Neuron (in vitro differentiated cells): Measurements from ENCODE around the gene MAD2L1BP.

ENCODE experiments used
- H2AFZ ChIP-seq: one replicate; pipeline ENCODE4 v1.6.1; 2013; ENCODE audit warnings: low read depth, mild to moderate bottlenecking, inconsistent platforms, low read length, moderate library complexity
- H3K27me3 ChIP-seq: one replicate; pipeline ENCODE4 v1.6.1; 2013; ENCODE audit warnings: low read length; ENCODE audit not compliant: insufficient read depth
- H3K36me3 ChIP-seq: one replicate; pipeline ENCODE4 v1.6.1; 2013; ENCODE audit warnings: low read length; ENCODE audit not compliant: insufficient read depth
- H3K4me1 ChIP-seq: one replicate; pipeline ENCODE4 v1.6.1; 2013; ENCODE audit warnings: low read length; ENCODE audit not compliant: insufficient read depth
- H3K4me3 ChIP-seq: 2 replicates; pipeline ENCODE4 v1.5.1; 2013; ENCODE audit warnings: mild to moderate bottlenecking, low read length, moderate library complexity
- H3K9me3 ChIP-seq: one replicate; pipeline ENCODE4 v1.6.1; 2013; ENCODE audit warnings: low read length

The MAD2L1BP gene

GRCh38 chr6:43665376-43665775 is 29.7 kb downstream of the MAD2L1BP start:
- no peak overlapping the region for H2AFZ ChIP-seq
- peaks cover 9% of the 10 kb centered on the region for H3K4me1 ChIP-seq
- H3K4me3 ChIP-seq: no peak overlapping the region
- no peaks in the 10 kb centered on the region for H3K36me3 ChIP-seq
- H3K27me3 ChIP-seq: no peaks in the 10 kb centered on the region
- peaks cover 7% of the 10 kb centered on the region for H3K9me3 ChIP-seq

GRCh38 chr6:43666196-43666920 is 30.7 kb downstream of the MAD2L1BP start:
- Histone ChIP-seq H3K4me3 (no peak overlapping the region), H3K9me3 (peaks cover 3% of the 10 kb centered on the region), H3K4me1 (peaks cover 9% of the 10 kb centered on the region)

GRCh38 chr6:43667245-43668150 is 31.9 kb downstream of the MAD2L1BP start:
- Histone ChIP-seq H2AFZ (no peak overlapping the region), H3K4me3 (no peak overlapping the region), H3K36me3 (peaks cover 20% of the 10 kb centered on the region), H3K9me3 (no peaks in the 10 kb centered on the region), H3K27me3 (no peaks in the 10 kb centered on the region), H3K4me1 (peaks cover 9% of the 10 kb centered on the region)

More at GRCh38 chr6:43666196-43666920, 30.7 kb downstream of the MAD2L1BP start:
- Histone ChIP-seq H3K36me3 (peaks cover 9% of the 10 kb centered on the region), H2AFZ (no peak overlapping the region), H3K27me3 (no peaks in the 10 kb centered on the region)

GRCh38 chr6:43668151-43669028 is 32.8 kb downstream of the MAD2L1BP start:
- Histone ChIP-seq H3K4me1 (peaks cover 9% of the 10 kb centered on the region), H3K9me3 (no peaks in the 10 kb centered on the region), H3K4me3 (no peak overlapping the region)

GRCh38 chr6:43669050-43669921 is 33.6 kb downstream of the MAD2L1BP start:
- Histone ChIP-seq H2AFZ (no peak overlapping the region), H3K4me1 (peaks cover 9% of the 10 kb centered on the region), H3K4me3 (no peak overlapping the region), H3K9me3 (no peaks in the 10 kb centered on the region), H3K36me3 (peaks cover 35% of the 10 kb centered on the region), H3K27me3 (no peaks in the 10 kb centered on the region)

More at GRCh38 chr6:43668151-43669028, 32.8 kb downstream of the MAD2L1BP start:
- H3K27me3 ChIP-seq: no peaks in the 10 kb centered on the region
- H2AFZ ChIP-seq: no peak overlapping the region
- peaks cover 26% of the 10 kb centered on the region for H3K36me3 ChIP-seq

GRCh38 chr6:43669922-43670622 is 34.4 kb downstream of the MAD2L1BP start:
- H3K27me3 ChIP-seq: no peaks in the 10 kb centered on the region
- H3K9me3 ChIP-seq: no peaks in the 10 kb centered on the region
- peaks cover 9% of the 10 kb centered on the region for H3K4me1 ChIP-seq
- peaks cover 42% of the 10 kb centered on the region for H3K36me3 ChIP-seq
- no peak overlapping the region for H3K4me3 ChIP-seq
- no peak overlapping the region for H2AFZ ChIP-seq

- Histone ChIP-seq H3K27me3 (no peaks in the 10 kb centered on the region), H3K4me1 (peaks cover 9% of the 10 kb centered on the region), H3K4me3 (no peak overlapping the region), H3K36me3 (peaks cover 46% of the 10 kb centered on the region), H3K9me3 (no peaks in the 10 kb centered on the region), H2AFZ (no peak overlapping the region)
These were observed 35.0 kb downstream of the MAD2L1BP start for GRCh38 chr6:43670623-43670986.

- Histone ChIP-seq H3K27me3 (no peaks in the 10 kb centered on the region), H3K9me3 (no peaks in the 10 kb centered on the region), H2AFZ (no peak overlapping the region), H3K4me1 (peaks cover 9% of the 10 kb centered on the region), H3K4me3 (no peak overlapping the region), H3K36me3 (peaks cover 50% of the 10 kb centered on the region)
These were observed 35.6 kb downstream of the MAD2L1BP start for GRCh38 chr6:43671011-43671800.

- no peak overlapping the region for H3K4me3 ChIP-seq
- H3K9me3 ChIP-seq: no peaks in the 10 kb centered on the region
- H3K36me3 ChIP-seq: peaks cover 57% of the 10 kb centered on the region
- H2AFZ ChIP-seq: no peak overlapping the region
- H3K4me1 ChIP-seq: peaks cover 8% of the 10 kb centered on the region
- no peaks in the 10 kb centered on the region for H3K27me3 ChIP-seq
These were observed 36.4 kb downstream of the MAD2L1BP start for GRCh38 chr6:43671801-43672690.

- Histone ChIP-seq H3K4me3 (no peak overlapping the region), H3K36me3 (peaks cover 73% of the 10 kb centered on the region), H3K4me1 (no peaks in the 10 kb centered on the region), H2AFZ (no peak overlapping the region), H3K27me3 (no peaks in the 10 kb centered on the region), H3K9me3 (no peaks in the 10 kb centered on the region)
These were observed 37.9 kb downstream of the MAD2L1BP start for GRCh38 chr6:43673444-43674084.
